Measurements from ENCODE around the gene C19orf33.

DNA sequence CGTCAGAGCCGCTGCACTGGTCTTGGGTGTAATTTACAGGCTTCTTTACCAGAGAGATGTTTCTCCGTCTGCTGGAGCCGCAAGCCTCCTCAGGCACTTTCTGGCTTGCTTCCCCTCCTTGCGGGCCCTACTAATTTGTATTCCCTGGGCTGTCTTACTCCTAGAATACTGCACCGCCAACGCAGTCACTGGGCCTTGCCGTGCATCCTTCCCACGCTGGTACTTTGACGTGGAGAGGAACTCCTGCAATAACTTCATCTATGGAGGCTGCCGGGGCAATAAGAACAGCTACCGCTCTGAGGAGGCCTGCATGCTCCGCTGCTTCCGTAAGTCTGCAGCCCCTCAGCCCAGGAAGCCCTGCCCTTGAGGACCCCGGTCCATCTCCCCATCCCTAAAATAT lies 14.1 kb upstream of the C19orf33 start:
- no peak for TF ChIP-seq POLR2A (IDR thresholded peaks at IDR 0.05)
- TF ChIP-seq, protein P1, sequence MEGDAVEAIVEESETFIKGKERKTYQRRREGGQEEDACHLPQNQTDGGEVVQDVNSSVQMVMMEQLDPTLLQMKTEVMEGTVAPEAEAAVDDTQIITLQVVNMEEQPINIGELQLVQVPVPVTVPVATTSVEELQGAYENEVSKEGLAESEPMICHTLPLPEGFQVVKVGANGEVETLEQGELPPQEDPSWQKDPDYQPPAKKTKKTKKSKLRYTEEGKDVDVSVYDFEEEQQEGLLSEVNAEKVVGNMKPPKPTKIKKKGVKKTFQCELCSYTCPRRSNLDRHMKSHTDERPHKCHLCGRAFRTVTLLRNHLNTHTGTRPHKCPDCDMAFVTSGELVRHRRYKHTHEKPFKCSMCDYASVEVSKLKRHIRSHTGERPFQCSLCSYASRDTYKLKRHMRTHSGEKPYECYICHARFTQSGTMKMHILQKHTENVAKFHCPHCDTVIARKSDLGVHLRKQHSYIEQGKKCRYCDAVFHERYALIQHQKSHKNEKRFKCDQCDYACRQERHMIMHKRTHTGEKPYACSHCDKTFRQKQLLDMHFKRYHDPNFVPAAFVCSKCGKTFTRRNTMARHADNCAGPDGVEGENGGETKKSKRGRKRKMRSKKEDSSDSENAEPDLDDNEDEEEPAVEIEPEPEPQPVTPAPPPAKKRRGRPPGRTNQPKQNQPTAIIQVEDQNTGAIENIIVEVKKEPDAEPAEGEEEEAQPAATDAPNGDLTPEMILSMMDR (IDR thresholded peaks at IDR 0.05) = no peak

Data from thyroid gland (tissue), 4 donors.